EH (cell line): Measurements from ENCODE around the gene CHN2.
"Not testable (repeated sequence)": the region's sequence is repeated elsewhere in the genome, so short reads cannot be mapped to it uniquely, and the experiment has no call there.

ENCODE experiments used
- DNase-seq: peaks from one replicate; pipeline ENCODE4 v3.0.0-alpha.2; 2015; ENCODE audit warnings: low read depth

Gene CHN2

GRCh38 chr7:29189743-29190201, 4.8 kb upstream of the CHN2 start:
- peak; percentile 16 for DNase-seq

- no peak for DNase-seq
Measured at GRCh38 chr7:29190349-29191045, 4.1 kb upstream of the CHN2 start.

- DNase-seq, result no peak
Measured at GRCh38 chr7:29192323-29192722, 2.3 kb upstream of the CHN2 start.

GRCh38 chr7:29192811-29193210, 1.8 kb upstream of the CHN2 start:
- DNase-seq, result no peak

GRCh38 chr7:29193316-29194205, 1.0 kb upstream of the CHN2 start:
- no peak for DNase-seq

- DNase-seq, result no peak
Measured at GRCh38 chr7:29194206-29194593, 375 bp upstream of the CHN2 start.

DNA sequence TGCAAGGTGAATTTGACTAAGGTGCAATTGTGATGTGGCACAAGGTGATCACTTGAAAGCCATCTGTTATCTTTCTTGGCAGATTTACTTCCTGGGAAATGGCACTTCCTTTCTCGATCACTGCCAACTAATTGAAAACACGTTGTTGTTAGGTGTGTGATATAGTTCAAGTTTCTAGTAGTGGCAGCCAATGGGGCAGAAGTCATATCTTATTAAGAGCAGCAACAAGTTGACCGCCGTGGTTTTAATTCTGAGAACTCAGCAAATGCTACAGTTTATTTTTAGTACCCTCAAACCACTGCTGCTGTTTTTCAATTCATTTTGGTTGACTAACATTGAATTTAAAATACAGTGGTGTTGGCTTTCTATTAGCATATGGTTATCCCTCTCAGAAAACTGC, 1.6 kb downstream of the CHN2 start:
- no peak for DNase-seq

DNA sequence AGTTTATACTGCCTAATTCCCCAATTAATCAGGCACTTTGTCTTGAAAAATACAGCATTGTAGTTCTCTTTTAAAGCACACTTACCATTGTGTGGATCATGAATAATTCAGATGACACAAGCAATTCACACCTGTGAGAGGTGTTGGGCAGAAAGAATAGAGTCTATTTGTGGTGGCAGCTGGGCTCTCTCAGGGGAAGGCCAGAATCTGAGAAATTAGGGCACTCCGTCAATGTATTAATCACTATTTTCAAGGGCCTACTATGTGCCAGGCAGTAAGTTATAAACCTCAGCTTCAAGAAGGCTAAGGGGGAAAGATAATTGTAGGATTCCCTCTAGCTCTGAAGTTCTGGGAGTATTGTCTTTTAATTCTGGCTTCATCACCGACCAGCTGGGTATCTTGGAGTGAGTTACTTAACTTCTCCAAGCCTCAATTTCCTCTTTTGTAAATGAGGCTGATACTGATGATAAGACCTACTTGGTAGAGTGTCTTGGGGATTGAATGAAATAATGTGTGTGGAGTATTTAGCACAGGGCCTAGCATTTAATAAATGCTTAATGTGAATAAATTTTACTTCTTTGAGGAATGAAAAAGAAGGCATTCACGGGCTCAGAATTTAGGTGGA, 2.5 kb downstream of the CHN2 start:
- no peak for DNase-seq

DNA sequence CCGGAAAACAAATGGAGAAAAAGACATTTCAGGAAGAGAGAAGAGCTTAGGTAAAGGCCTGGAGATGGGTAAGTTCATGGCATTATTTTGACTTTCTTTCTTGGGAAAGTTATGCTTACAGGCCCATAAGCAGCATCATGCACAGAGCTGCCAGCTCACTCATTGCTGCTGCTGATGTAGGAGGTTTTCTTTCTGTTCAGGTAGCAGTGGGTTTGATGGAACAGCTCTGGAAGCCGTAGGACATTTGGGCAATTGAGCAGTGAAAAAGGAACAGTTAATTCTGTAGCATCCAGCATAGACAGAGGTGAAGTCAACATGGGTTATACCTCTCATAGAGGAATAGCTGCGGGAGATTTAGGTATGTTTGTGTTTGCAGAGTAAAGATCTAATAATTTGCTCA, 3.3 kb downstream of the CHN2 start:
- no peak for DNase-seq

- no peak for DNase-seq
Measured at GRCh38 chr7:29199776-29200175, 5.2 kb downstream of the CHN2 start.

GRCh38 chr7:29202651-29203069, 8.1 kb downstream of the CHN2 start:
- DNase-seq, result no peak

- no peak for DNase-seq
Measured at GRCh38 chr7:29204491-29205272, 10.1 kb downstream of the CHN2 start.

- no peak for DNase-seq
Measured at GRCh38 chr7:29207162-29207801, 12.7 kb downstream of the CHN2 start.

GRCh38 chr7:29208410-29209250, 14.1 kb downstream of the CHN2 start:
- DNase-seq, result no peak

DNA sequence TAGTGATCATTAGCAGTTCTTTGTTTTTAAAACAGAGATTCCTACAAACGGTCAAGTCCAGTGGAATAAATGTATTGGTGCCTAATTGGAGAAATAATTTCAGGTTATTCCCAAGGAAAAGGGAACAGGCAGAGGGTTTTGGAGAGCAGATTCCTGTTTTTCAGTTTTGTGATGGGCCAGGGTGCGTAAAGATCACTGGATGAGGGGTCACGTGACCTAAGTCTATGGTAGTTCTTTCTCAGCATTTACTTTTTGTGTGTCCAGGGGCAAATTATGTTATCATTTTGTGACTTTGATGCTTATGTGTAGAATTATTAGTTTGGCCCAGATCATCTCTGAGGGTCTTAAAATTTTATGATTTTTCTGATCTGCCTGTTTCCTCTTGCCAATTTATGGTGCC, 15.2 kb downstream of the CHN2 start:
- DNase-seq, result no peak

DNA sequence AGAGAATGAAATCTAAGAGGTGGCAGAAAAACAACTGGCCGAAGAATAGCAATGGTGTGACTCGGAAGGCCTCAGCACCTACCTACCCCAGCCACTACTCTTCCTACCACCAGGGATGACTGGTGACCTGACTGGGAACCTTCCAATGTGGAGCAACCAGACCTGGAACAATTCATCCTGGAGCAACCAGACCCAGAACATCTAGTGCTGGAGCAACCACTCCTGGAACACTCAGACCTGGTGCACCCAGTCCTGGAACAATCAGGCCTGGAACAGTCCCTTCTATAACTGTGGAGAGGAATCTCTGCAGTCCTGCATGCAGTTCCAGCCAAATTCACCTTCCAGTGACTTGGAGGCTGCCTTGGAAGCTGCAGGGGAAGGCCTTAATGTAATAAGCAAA, 18.2 kb downstream of the CHN2 start:
- DNase-seq, result not testable (repeated sequence)

- no peak for DNase-seq
Measured at GRCh38 chr7:29214056-29214455, 19.5 kb downstream of the CHN2 start.

- DNase-seq, result no peak
Measured at GRCh38 chr7:29214816-29215215, 20.2 kb downstream of the CHN2 start.

DNA sequence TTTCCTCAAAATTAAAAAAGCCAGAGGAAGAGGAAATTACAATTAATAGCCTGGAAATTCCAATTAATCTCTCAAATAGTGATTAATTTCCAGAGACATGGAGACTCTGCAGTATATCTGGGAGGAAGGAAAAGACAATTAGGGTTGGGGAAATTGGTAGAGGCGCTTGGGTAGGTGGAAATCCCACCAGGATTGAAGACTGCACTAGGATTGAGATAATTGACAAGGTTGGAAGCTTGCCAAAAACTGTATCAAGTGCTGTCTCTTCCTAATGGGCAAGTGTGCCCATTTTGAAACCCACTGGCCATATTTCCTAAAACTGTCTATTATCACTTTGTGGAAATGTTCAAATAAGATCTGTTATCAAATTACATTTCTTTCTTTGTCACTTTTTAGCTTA, 21.6 kb downstream of the CHN2 start:
- DNase-seq, result no peak

DNA sequence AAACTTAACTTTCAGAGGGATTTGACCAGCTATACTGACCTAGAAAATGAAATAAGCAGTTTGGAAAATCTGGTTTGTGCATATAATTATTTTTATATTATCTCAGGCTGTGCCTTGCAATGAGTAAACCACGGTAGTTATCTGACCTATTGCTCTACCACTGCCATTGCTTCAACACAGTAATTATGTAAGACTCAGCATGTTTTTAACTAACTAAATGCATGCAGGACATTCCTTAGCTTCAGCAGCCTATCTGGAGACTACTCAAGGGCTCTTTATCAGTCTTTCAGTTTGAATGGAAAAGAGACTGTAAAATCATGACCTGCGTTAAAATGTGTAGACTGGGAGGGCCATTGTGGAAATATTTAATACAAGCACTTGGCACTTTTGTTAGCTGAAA, 22.5 kb downstream of the CHN2 start:
- DNase-seq, result no peak

DNA sequence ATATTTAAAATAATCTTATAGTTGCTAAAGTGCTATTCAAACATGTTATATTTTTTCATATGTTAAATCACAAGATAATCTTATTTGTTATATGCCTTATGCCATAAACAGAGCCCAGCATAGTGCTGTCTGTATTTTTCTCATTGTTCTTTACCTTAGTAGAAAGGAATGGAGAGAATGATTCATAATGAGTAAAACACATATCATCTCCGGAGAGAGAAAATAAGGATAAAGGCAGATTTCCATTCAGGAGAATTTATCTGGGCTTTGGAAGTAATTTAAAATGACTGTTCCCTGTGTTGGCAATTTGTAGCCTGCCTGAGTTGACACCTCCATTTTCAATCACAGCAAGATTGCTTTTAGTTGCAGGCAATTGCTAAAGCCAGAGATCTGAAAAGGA, 30.2 kb downstream of the CHN2 start:
- no peak for DNase-seq
